ENCODE results near the gene PXYLP1.

DNA sequence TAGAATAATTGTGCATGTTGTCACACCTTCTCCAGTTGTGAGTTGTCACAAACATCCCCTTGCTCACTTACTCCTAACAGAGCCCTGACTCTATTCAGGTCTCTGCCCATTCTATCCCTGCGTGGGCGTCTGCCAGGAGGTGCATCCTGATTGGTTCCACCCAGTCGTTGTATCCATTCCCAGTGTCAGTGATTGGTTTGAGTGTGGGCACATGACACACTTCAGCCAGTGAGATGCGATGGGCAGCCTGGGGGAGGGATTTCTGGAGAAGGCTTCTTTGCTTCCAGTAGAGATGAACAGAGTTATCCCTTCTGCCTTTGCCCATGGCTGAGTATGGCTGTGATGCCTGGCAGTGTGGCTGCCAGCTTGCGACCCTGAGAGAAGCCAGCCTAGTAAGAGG lies 18.7 kb downstream of the PXYLP1 start:
- no peak for TF ChIP-seq CTCF (IDR thresholded peaks at IDR 0.05)
- no peak for TF ChIP-seq EZH2phosphoT487 (IDR thresholded peaks at IDR 0.05)
